T-helper 2 cell treated with Interferon-gamma antibody and Interleukin-4, amounts not matched to agents 5 μg/mL and 100 μg/mL, for 36 hours (primary cell): Measurements from ENCODE around the gene SLC7A6.
A peak's percentile ranks its signal among the peaks of the same experiment; 100 is the strongest.

Experiments
- DNase-seq: peaks from one replicate; pipeline ENCODE4 v3.0.0; 2021; ENCODE audit warnings: low spot score
- H3K27ac Mint-ChIP-seq: one replicate; pipeline ENCODE4 v1.8.0; 2021; ENCODE audit warnings: mild to moderate bottlenecking, mixed read lengths
- H3K27me3 Mint-ChIP-seq: one replicate; pipeline ENCODE4 v1.8.0; 2021; ENCODE audit warnings: low read depth, mixed read lengths
- H3K36me3 Mint-ChIP-seq: one replicate; pipeline ENCODE4 v1.8.0; 2021; ENCODE audit warnings: low read depth, mixed read lengths
- H3K4me1 Mint-ChIP-seq: one replicate; pipeline ENCODE4 v1.8.0; 2021; ENCODE audit warnings: low read depth, mixed read lengths
- H3K4me3 Mint-ChIP-seq: one replicate; pipeline ENCODE4 v1.8.0; 2022; ENCODE audit warnings: mild to moderate bottlenecking, moderate library complexity, mixed read lengths
- H3K9me3 Mint-ChIP-seq: one replicate; pipeline ENCODE4 v1.8.0; 2021; ENCODE audit warnings: mixed read lengths

SLC7A6 gene

DNA sequence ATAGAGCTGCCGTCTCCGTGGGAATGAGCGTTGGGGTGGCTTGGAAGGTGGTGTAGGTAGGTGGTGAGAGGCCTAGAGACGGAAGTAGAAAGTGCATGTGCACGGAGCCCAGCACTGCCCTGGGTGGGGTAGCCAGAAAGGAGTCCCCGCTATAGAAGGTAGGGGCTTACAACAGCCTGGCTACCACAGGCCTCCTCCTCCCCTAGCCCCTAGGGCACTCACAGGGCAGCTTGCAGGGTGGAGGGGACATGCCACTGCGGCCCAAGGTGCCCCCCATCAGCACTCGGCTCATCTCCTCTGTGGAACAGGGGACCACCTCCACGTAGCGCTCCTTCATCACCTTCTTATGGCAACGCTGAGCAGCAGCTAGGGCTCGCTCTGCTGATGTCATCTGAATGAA, 33.4 kb upstream of the SLC7A6 start:
- no peak for DNase-seq
- H3K36me3 Mint-ChIP-seq: peaks cover 31% of the 10 kb centered on the region
- H3K27ac Mint-ChIP-seq: peak overlapping the region; percentile 27
- no peak overlapping the region for H3K4me3 Mint-ChIP-seq
- no peaks in the 10 kb centered on the region for H3K9me3 Mint-ChIP-seq
- peaks cover 27% of the 10 kb centered on the region for H3K4me1 Mint-ChIP-seq
- H3K27me3 Mint-ChIP-seq: no peaks in the 10 kb centered on the region

DNA sequence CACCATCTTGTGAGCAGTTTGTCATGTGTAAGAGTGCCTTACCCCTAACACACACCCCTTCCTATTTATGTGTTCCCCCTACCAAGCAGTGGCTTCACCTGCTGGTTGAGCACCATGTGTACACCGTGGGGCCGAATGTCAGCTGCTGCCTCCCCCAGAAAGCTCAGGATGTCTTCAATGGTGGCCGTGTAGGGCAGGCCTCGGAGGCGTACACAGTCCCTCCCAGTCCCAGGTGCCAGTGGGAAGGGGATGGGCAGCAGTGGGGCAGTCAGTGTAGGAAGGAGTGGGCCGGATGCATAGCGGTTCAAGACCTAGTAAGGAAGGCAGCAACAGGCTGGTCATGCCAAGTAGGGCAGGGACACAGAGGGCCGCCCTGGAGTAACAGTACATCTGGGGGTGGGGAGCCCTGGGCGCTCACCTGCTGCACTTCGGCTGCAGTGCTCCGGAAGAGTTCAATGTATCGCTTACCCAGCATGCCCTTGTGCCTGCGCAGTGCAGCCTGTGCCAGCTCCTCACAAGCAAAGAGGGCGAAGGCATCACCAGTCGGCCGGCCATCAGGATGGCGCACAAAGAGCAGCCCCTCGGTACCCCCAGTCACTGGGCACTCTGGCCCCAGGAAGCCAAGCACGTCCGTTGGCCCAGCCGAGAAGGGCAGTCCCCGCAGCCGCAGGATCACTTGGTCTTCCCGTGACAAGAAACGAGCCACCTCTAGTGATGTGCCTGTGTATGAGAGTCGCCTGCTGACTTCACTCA, 32.8 kb upstream of the SLC7A6 start:
- Mint-ChIP-seq H3K36me3 (peaks cover 30% of the 10 kb centered on the region), H3K4me1 (peaks cover 28% of the 10 kb centered on the region), H3K27ac (no peak overlapping the region), H3K27me3 (no peaks in the 10 kb centered on the region), H3K4me3 (no peak overlapping the region), H3K9me3 (no peaks in the 10 kb centered on the region)
- no peak for DNase-seq

DNA sequence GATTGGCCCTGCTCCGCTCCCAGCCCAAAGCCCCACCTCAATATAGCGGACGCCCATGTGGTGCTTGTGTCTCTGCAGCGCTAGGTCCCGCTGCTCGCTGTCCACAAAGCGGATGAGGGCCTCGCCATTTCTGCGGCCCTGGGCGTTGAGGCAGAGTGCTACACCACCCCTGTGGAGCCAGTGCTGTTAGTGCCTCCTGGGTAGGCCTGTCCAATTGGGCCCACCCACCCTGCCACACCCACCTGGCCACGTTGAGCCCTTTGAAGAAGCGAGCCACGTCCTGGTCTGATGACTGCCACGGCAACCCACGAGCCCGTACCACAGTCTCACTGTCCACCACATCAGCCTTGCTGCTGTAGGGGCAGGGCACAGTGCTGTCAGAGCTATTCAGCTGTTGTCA, 32.0 kb upstream of the SLC7A6 start:
- Mint-ChIP-seq H3K9me3 (no peaks in the 10 kb centered on the region), H3K27me3 (no peaks in the 10 kb centered on the region), H3K4me1 (peaks cover 26% of the 10 kb centered on the region), H3K27ac (no peak overlapping the region), H3K4me3 (no peak overlapping the region), H3K36me3 (peaks cover 23% of the 10 kb centered on the region)
- no peak for DNase-seq

DNA sequence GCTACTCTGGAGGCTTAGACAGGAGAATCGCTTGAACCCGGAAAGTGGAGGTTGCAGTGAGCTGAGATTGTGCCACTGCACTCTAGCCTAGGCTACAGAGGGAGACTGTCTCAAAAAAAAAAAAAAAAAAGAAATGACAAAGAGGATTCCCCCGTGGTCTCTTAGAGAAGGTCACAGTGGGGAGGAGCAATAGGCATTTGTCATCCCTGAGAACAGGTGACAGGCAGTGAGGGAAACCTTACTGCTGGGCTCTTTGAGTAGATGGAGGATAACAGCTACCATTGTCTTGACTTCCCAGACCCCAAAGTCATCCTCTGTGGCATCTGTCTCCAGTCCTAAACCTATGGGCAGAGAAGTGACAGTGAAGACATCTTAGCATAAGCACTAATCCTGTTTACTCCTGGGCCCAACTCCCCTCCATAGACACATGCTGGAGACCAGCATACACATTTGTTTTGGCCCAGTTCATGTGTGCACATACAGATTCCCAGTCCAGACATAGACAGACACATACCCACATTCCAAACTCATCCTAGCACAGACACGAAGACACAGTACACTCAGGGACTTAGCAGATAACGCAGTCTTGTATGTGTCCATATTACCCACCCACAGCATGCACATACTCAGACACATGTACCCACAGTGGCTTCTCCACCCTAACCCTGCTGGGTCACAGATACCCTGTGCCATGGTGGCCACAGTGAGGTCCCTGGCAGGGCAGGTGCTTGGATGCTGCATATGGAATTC, 31.1 kb upstream of the SLC7A6 start:
- Mint-ChIP-seq H3K36me3 (peaks cover 17% of the 10 kb centered on the region), H3K27me3 (no peaks in the 10 kb centered on the region), H3K9me3 (no peaks in the 10 kb centered on the region), H3K4me3 (no peak overlapping the region), H3K4me1 (peaks cover 21% of the 10 kb centered on the region), H3K27ac (peak overlapping the region; percentile 66)
- DNase-seq: no peak

DNA sequence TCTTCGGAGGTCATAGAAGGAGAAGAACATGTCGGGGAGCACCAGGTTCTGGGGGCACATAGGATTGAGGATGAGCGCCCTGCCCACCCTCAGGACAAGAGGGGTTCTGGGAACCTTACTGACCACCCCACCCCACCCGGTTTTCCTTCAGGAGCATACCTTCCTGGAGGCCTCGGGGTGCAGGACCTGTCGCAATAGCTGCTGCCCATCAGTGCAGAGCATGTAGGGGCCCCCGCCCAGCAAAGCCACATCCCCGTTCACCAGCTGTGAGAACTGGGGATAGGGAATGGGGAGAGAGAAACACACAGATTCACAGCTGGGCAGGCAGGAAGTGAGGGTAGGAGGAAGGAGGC, 30.5 kb upstream of the SLC7A6 start:
- peaks cover 21% of the 10 kb centered on the region for H3K4me1 Mint-ChIP-seq
- H3K36me3 Mint-ChIP-seq: peaks cover 16% of the 10 kb centered on the region
- H3K27me3 Mint-ChIP-seq: no peaks in the 10 kb centered on the region
- no peak overlapping the region for H3K4me3 Mint-ChIP-seq
- DNase-seq: no peak
- no peak overlapping the region for H3K27ac Mint-ChIP-seq
- no peaks in the 10 kb centered on the region for H3K9me3 Mint-ChIP-seq

DNA sequence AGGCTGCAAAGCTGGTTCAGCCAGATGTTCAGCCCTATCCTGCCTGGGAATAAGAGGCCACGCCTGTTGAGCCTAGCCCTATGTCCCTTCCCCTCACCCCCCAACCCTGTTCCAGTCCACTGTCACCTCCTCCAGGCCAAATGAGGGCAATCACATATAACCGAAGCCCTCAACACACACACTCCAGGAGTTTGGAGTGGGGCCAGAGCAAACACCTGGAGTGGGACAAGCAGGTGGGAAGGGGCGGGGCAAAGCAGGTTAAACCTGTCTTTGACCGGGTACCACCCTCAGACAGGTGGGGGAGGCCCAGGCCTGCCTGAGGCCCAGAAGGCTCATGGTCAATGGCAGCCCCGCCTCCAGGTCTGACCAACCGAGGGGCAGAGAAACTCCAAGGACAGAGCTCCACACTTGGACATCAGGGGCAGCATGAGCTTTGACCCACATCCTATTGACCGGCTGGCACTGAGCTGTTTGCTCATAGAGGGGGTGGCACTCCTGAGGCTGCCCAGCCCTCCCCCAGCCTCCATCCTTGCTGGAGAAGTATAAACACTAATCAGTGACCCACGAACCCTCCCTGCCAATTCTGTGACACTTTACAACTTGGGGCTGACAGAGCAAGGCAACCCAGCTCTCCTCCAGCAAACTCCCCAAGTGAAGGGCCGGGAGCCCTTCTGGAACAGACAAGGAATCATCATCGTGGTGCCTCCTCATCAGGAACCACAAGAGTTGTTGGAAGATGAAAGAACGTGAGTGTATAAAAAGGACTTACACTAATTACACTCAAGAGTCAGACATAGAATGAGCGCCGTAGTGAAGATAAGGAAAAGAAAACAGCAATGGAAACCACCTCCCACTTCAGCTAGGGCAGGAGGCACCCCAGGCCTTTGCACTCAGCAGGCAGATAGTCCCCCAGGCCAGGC, 29.9 kb upstream of the SLC7A6 start:
- H3K4me3 Mint-ChIP-seq: peak overlapping the region; percentile 32
- peaks cover 13% of the 10 kb centered on the region for H3K36me3 Mint-ChIP-seq
- H3K27me3 Mint-ChIP-seq: no peaks in the 10 kb centered on the region
- DNase-seq: no peak
- no peaks in the 10 kb centered on the region for H3K9me3 Mint-ChIP-seq
- no peak overlapping the region for H3K27ac Mint-ChIP-seq
- H3K4me1 Mint-ChIP-seq: peaks cover 18% of the 10 kb centered on the region

DNA sequence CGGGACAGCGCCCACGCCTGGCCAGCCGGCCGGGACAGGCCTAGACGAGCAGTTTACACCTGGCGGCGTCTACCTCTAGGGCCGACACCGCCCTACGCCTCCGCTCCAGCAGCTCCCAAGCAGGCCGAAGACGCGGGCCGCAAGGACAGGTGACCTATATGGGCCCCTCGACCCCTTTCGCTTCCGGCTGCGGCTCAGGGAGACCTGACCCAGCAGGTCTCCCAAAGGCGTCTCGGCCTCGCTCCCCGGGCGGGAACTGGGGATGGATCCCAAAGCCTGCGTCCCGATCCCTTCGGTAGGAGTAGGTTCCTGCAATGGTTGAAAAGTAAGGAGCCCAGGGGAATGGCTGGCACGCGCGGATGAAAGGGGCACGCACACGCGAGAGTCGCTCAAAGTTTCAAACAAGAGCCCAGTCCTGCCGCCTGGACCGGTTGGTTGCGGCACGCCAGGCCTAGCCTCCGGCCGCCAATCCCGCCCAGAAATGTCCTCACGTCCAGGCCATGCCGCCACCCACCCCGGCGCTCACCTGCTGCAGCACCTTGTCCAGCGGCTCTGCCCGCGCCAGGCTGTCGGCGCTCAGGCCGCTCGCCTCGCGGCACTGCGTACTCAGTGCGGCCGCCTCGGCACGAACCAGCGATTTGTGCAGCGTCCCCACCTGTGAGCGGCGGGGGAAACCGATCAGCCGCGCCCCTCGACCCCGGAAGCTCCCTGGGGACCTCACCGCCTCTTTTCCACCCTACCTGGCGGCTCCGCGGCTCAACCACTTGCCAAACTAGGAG, 29.0 kb upstream of the SLC7A6 start:
- no peaks in the 10 kb centered on the region for H3K27me3 Mint-ChIP-seq
- DNase-seq: no peak
- peaks cover 10% of the 10 kb centered on the region for H3K36me3 Mint-ChIP-seq
- H3K4me1 Mint-ChIP-seq: peaks cover 18% of the 10 kb centered on the region
- H3K27ac Mint-ChIP-seq: no peak overlapping the region
- H3K9me3 Mint-ChIP-seq: no peaks in the 10 kb centered on the region
- no peak overlapping the region for H3K4me3 Mint-ChIP-seq

DNA sequence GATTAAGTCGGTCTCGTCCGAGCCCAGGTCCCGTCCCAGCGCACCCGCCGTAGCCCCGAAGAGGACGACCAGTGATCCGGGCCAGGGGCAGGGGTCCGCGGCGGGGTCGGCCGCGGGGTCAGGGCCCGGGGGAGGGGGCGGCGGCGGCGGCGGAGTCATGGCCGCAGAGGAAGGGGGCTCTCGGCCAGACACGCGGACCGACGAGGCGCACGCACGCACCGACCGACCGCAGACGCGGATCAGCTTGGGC, 28.5 kb upstream of the SLC7A6 start, which contains the start of gene ESRP2:
Gene ESRP2, minus strand, starts transcription at position 241 of the 250 bp plus-strand sequence. Its CDS starts 82 bp downstream, at position 159.
- Mint-ChIP-seq H3K27me3 (no peaks in the 10 kb centered on the region), H3K36me3 (peaks cover 5% of the 10 kb centered on the region), H3K27ac (peak within 1 kb of the TSS; percentile 49), H3K9me3 (no peaks in the 10 kb centered on the region), H3K4me1 (peaks cover 18% of the 10 kb centered on the region), H3K4me3 (peak within 1 kb of the TSS; percentile 89)
- DNase-seq: no peak

DNA sequence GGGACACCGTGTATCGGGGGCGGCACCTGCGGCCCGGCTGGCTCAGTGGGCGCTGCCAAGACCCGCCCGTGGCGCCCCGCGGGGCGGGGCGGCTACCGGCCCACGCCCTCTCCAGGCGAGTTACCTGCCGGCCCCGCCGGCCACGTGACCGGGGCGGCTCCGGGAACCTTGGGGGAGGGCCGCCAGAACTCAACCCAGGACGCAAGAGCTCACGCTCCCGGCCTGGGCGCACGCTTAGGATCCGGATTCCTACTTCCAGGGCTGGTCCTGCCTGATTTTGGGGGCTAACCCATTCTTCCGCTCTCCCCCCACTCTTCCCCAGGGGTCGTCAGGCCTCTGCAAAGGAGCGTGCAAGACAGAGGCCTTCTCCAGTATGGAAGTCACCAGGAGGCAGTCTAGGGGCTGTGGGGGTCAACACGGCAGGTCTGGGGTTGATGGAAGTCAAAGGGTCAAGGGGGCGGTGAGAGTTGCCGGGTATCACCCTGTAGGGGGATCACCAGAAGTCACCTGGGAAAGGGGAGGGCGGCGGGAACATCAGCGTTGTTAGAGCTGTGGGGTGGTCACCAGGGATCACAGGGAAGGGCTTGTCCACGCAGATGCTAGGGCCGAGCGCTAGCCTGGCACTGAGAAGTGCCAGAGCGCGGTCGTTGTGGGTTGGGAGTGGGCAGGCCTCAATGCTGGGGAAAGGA, 28.0 kb upstream of the SLC7A6 start:
- H3K27ac Mint-ChIP-seq: peak overlapping the region; percentile 49
- H3K36me3 Mint-ChIP-seq: peaks cover 4% of the 10 kb centered on the region
- H3K4me3 Mint-ChIP-seq: peak overlapping the region; percentile 89
- H3K27me3 Mint-ChIP-seq: no peaks in the 10 kb centered on the region
- no peaks in the 10 kb centered on the region for H3K9me3 Mint-ChIP-seq
- peaks cover 18% of the 10 kb centered on the region for H3K4me1 Mint-ChIP-seq
- peak; percentile 25 for DNase-seq

DNA sequence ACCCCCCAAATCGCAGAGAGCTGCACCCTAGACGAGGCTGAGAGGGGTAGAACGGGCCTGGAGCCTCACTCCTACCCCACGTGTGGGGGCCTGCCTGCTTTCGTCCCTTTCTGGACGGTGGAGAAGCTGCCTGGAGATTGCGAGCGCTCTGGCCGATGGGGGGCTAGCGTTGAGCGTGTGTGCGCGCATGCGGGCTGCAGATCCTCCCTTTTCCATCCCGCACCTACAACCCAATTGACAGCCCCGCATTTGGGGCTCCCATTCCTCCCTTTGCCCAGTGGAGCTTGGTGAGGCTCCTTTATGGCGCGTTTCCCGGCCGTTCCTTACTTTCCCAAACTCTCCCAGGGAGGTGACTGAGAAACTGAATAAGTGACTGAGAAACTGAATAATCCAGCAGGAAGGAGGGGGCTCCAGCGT, 27.5 kb upstream of the SLC7A6 start:
- H3K27ac Mint-ChIP-seq: peak overlapping the region; percentile 31
- H3K9me3 Mint-ChIP-seq: no peaks in the 10 kb centered on the region
- peaks cover 18% of the 10 kb centered on the region for H3K4me1 Mint-ChIP-seq
- H3K4me3 Mint-ChIP-seq: peak overlapping the region; percentile 89
- peaks cover 2% of the 10 kb centered on the region for H3K36me3 Mint-ChIP-seq
- no peak for DNase-seq
- H3K27me3 Mint-ChIP-seq: no peaks in the 10 kb centered on the region

DNA sequence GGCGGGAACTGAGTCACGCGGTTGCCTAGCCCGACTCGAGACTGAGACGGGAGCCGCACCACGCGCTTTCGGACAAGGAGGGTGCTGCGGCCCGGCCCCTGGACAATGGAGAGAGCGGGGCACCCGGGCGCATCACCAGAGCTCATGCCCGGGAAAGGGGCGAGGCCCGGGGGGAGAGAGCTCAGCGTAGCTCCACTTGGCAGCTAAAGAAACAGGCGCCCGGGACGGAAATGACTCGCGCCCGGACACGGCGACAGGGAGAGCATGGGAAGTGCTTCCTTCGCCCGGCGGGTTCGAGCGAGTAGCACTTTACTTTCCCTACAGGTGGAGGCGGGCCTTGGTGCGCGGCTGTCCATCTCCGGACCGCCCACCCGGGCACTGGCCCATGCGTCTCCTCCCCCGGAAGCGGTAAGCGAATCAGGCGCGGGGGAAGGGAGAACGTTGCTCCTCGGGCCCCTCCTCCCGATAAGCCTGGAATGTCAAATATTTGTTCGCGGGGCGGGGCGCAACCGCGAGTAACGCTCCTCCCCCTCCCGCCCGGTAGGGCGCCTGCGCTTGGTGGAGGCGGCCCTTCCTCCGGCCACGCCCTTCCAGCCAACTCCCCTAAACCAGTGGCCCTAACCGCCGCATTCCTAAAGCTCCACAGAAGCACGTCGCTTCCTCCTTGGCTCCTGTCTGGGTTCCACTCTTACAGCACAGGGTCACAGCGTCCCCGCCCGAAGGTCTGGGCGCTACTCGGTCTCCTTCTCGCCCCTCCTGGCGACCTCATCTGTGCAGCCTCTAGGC, 26.9 kb upstream of the SLC7A6 start:
- peak; percentile 91 for DNase-seq
- H3K27ac Mint-ChIP-seq: peak overlapping the region; percentile 75
- no peaks in the 10 kb centered on the region for H3K36me3 Mint-ChIP-seq
- H3K27me3 Mint-ChIP-seq: no peaks in the 10 kb centered on the region
- H3K4me1 Mint-ChIP-seq: peaks cover 18% of the 10 kb centered on the region
- peak overlapping the region; percentile 89 for H3K4me3 Mint-ChIP-seq
- no peaks in the 10 kb centered on the region for H3K9me3 Mint-ChIP-seq

DNA sequence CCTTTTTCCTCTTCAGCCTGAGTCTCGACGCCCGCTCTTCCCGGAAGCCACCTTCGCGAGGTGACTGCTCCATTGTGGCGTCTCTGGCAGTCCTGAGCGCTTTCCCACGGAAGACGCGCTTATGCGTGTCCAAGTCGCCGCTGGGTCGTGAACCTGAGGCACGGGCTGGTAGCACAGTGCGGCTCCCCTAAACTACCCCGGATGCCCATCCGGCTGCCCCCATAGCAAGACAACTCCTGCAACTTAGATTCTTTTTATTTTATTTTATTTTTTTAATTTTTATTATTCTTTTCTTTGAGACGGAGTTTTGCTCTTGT, 26.3 kb upstream of the SLC7A6 start:
- Mint-ChIP-seq H3K9me3 (no peaks in the 10 kb centered on the region), H3K27me3 (no peaks in the 10 kb centered on the region), H3K27ac (peak overlapping the region; percentile 75), H3K4me1 (peaks cover 18% of the 10 kb centered on the region), H3K36me3 (no peaks in the 10 kb centered on the region), H3K4me3 (peak overlapping the region; percentile 89)
- no peak for DNase-seq
